Stimulated activated CD4-positive, alpha-beta T cell treated with anti-CD3 and anti-CD28 coated beads, TNF-alpha, amount 100 ng/mL, for 24 hours (primary cell): Measurements from ENCODE around the gene CTDSPL.
"Not testable (repeated sequence)": the region's sequence is repeated elsewhere in the genome, so short reads cannot be mapped to it uniquely, and the experiment has no call there.

ENCODE experiments used
- DNase-seq, 3 experiments: peaks; one replicate each; pipeline ENCODE4 v3.0.0-alpha.2; 2020; ENCODE audit warnings: low read depth in 3 of 3

The CTDSPL gene

GRCh38 chr3:37967260-37967881, 105.7 kb downstream of the CTDSPL start:
- DNase-seq: peak; percentile 20 to 61 (median 22)

DNA sequence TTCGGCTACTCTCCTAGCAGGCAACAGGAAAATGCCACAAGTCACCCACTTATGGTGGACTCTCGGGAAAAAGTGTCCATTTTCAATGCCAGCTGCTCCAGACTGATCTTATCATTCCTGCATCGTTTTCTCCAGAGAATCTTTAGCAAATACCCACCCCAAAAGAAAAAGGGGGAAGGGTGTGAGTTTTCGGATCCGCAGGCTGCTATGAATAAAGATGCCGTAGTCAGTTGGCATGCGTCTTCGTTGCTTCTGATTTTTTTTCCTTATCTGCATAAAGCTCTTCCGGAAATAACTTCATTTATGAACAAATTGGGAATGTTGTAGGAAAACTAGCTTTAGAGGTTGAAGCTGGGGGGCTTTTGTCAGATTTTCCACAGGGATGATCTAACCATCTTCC, 106.5 kb downstream of the CTDSPL start:
- no peak for DNase-seq

DNA sequence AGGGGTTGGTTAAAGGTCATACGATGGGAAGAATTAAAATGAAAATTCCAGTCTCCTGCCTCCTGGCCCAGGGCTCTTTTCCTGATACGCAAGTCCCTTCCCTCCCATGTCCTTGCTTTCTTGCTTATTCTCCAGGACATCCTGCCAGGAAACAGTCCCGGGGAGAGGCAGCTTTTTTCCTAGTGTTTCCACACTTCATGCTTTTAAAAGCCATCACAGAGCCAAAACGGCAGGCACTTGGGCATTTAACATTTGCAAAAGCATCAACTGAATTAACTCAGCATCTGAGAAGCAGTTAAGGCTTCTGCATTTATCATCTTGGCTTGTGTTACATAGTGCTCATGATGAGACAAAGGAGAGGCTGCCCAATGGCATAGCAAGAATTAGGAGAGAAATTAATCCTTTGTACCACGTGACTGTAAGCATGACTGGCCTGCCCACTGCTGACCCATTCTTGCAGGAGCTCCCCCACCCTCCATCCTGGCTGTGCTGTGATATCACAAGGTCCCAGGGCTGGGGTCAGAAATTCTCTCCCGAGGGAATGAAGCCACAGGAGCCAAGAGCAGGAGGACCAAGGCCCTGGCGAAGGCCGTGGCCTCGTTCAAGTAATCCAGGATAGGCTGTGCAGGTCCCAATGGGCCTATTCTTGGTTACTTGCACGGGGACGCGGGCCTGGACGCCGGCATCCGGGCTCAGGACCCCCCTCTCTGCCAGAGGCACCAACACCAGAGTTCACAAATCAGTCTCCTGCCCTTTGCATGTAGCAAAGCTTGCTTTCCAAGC, 107.3 kb downstream of the CTDSPL start:
- no peak for DNase-seq

GRCh38 chr3:37969596-37970100, 108.0 kb downstream of the CTDSPL start:
- no peak for DNase-seq

DNA sequence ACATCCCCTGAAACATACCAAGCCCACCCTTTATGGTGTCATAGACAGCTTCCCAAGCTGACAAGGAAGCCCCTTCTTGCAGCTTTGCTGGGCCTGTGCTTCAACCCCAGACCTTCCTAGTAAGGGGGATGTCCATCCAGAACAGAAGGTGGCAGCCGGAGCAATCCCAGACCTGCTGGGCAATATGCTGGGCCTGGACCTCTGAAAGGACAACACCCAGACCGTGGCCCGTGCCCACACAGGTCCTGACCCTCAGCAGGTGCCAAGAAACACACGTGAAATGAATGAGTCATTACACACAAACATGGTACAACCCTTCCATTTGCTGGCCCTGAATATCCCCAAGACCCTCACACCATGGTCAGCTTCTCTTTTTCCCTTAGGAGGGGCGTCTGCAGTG, 109.1 kb downstream of the CTDSPL start:
- DNase-seq: no peak

DNA sequence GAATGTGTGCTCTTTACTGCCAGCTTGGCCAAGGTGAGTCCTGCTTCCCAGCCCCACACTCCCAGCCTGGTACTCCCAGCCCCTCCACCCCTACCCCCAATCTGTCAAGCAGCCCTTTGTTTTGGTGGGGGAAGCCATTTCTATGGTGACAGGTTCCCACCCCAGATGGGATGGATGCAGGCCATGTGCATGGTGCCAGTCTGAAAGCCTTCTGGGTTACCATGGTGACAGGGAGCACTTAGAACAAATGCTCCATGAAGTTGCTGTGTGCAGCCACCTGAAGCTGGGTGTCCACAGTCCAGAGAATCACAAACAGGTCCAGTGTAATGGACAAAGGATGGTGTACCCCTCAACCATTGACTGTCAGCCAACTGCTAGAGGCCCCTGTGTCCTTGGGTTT, 109.8 kb downstream of the CTDSPL start:
- DNase-seq: no peak

DNA sequence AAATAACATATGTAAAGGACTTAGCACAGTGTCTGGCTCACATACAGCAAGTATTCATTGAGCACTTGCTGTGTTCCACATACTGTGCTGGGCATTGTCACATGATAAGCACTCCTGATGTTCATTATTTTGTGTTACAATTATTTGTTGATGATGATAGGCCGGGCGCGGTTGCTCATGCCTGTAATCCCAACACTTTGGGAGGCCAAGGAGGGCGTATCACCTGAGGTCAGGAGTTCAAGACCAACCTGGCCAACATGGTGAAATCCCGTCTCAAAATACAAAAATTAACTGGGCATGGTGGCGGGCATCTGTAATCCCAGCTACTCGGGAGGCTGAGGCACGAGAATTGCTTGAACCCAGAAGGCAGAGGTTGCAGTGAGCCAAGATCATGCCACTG, 110.4 kb downstream of the CTDSPL start:
- not testable (repeated sequence) for DNase-seq

DNA sequence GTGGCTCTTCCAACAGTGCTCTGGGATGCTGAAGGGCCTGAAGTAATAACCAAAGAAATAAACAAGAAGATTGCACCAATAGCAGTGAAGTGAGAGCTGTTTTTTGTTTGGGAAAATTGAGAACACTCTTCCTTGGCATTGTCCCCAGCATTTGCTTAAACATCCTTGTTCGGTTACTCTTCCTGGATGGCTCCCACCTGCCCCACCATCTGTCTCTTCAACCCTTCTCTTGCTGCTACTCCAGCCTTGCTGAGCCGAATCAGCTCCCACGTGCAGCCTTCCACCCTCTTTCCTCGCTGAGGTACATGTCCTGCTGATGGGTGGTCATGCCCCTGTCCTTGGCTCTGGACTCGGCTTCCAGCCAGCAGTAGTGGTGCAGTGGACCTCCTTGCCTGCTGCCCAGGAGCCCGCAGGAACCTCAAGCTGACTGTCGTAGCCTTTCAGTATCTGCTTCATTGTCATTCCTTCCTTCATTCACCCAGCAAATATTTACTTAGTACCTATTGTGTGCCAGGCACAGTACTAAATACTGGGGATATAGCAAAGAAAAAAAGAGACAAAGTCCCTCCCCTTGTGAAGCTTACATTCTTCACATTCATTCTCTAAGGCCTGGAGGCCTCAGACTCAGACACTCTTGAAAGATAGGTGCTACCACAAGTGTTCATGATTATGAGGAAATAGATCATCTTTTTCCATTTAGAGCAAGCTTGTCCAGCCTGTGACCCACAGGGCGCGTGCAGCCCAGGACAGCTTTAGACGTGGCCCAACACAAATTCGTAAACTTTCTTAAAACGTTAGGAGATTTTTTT, 111.8 kb downstream of the CTDSPL start:
- DNase-seq: no peak

- peak; percentile 44 to 61 (median 52) for DNase-seq
Measured at GRCh38 chr3:37974121-37975083, 112.7 kb downstream of the CTDSPL start.

DNA sequence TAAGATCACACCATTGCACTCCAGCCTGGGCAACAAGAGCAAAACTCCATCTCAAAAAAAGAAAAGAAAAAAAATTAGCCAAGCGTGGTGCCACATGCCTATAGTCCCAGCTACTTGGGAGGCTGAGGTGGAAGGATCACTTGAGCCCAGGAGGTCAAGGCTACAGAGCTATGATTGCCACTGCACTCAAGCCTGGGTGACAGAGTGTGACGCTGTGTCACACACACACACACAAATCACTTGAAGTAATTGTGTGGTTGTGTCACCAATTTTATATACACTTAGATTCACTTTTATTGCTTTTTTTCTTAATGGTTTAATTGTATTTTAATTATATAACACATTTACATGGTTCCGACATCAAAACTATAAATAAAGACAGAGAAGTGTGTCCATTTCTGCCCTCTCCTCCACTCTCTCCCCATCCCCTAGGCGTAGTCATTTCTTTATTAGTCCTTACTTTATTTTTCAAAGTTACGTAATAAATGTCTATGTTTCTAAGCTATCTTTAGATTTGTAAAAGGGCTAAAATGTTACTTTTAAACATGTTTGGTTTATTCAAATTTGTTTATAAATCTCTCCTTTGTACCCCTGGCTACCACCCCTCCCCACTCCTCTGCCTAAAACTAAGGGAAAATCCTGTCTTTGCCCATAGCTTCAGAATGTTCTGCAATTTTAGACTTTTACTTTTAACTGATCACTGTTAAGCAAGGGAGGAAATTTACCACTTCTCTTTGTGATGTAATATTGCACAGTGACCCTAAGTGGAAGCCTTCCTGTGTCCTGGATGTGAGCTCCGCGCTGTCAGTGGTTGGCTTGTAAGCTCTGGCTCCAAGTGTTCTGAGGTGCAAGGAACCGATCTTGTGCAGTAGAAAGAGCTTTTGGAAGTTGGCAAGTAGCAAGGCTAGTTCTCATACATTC, 118.1 kb downstream of the CTDSPL start:
- no peak for DNase-seq

DNA sequence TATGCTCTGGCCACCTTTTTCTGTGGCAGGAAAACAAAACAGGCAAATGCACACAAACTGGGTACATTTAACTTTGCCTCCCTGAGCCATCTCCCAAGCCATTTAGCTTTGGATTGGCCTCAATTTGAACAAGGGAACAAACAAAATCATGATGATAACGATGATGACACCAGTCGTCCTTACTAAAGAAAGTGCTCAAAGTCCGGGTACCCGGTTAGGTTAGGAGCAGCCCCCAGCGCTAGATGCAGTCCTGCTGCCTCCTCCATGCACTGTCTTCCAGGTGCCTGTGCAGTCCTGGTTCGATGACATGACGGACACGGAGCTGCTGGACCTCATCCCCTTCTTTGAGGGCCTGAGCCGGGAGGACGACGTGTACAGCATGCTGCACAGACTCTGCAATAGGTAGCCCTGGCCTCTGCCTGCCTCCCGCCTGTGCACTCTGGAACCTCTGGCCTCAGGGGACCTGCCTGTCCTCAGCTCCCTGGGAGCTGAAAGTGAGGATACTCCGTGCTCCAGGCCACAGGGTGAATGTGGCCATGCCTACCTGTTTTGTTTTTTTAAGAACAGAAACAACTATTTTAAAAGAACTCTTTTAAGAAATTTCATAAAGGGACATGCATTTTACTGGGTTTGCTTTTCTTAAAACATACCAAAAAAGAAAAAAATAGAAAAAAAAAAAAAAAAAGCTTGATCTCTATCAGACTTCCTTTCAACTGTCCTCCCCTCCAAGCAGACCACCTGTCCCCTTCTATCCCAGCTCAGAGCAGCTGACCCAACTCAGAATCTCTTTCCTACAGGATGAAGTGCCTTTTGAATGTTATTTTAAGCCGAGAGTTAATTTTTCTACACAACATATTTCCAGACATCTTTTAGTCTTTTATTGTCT, 119.0 kb downstream of the CTDSPL start:
- no peak for DNase-seq

- DNase-seq: no peak
Measured at GRCh38 chr3:37981348-37981664, 119.6 kb downstream of the CTDSPL start.

DNA sequence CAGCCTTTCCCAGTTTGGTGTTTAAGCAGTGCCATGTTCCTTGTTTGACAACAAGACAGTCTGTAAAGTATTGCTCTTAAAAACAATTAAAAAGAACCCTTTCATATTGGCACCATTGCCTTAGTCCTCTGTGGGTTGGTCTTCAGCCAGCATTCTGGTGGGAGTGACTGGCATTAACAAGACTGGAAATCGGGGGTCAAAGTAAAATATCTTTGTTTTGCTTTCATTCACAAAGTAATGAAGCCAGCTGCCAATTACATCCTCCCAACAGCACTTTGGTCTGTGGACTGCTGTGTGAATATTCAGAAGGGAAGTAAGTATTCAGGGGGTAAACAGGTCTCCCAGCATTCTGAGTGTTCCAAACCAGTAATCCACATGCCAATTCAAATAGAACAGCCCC, 120.7 kb downstream of the CTDSPL start:
- no peak for DNase-seq

- DNase-seq: no peak
Measured at GRCh38 chr3:37984051-37984450, 122.4 kb downstream of the CTDSPL start.

GRCh38 chr3:37984596-37984995, 122.9 kb downstream of the CTDSPL start:
- DNase-seq: no peak

DNA sequence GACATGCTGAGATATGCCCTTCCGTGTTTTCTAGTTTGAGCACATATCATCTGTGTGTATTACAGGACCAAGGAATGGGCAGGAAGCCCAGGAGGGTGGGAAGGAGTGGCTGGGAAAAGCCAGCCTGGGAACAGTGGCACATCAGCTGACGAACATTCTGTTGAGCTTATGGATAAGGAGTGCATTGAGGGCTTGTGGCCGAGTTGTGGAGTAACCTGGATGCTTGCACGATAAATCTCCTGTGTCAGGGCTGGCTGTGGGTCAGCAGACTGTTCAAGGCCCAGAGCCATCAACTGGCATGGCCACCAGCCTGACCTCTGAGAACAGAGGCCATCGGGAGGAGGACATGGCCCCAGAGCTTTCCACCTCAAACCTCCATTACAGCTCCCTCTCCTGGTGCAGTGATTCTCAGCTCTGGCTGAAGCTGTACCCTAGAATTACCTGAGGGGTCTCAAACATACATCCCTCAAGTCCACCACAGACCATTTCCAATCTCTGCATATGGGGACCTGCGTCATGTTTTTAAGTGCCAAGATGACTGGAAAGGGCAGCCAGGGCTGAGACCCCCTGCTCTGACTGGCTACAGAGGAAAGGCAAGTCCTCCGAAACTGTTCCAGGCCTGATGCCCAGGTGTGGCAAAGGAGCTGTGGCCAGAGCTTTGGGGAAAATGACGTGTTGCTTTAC, 124.1 kb downstream of the CTDSPL start:
- DNase-seq: no peak

- no peak for DNase-seq
Measured at GRCh38 chr3:37986479-37987314, 125.0 kb downstream of the CTDSPL start.

DNA sequence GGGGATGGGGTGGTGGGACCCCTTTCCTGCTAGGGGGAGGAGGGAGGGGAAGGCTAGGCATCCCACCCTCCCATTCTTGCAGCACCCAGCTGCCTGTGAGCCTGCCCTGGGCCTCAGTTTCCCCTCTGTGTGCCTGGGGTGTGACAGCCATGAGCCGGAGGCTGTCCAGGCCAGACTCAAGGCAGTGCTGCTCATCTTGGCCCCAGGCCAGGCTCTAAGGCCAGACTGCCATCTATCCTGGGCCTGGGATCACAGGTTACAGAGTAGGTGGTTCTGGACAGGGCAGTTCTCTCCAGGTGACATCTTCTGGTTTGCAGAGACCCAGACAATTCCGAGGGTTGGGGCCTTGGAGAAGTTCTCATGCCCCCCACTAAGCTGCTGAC, 125.6 kb downstream of the CTDSPL start:
- no peak for DNase-seq
